ENCODE measurements around the gene LTF. TPM values are rescaled to one million over a fixed set of nuclear protein-coding genes. Genes with fewer than 3 reads are reported as not detected.

The LTF gene
- total RNA-seq, 1 donor from 2014 or later: 3.7 TPM

DNA sequence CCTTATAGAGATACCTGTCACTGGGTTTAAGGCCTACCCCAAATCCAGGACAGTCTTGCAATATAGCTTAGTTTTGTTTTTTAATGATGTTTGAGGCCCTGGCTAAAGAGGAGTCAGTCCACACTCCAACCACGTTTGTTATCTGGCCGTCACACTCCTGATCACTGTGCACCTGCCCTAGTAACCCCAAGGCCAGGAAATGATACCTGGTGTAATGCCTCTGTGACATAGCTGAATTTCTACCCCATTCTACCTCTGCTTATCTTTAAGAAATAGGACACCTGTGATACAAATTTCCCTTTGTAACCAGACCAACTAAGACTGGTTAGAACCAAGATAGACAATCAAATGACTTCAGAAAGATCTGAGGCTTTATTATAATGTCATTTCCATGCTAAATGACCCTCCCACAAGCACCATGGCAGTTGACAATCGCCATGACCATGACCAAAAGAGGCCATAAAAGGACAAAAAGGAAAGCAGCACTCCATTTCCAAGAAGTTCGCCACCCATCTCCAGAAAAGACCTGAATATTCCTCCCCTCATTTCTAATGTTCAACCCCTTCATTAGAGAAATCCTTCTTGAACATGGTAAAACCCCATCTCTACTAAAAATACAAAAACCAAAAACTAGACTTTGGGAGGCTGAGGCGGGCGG is 28.3 kb upstream of the LTF start:
- intact Hi-C loops (cut with micrococcal nuclease): loop anchor here (10.0 kb wide), 1 partner anchor 52 kb away; no protein-coding TSS in a partner anchor
- DNase-seq (no peak), ATAC-seq (no peak)

DNA sequence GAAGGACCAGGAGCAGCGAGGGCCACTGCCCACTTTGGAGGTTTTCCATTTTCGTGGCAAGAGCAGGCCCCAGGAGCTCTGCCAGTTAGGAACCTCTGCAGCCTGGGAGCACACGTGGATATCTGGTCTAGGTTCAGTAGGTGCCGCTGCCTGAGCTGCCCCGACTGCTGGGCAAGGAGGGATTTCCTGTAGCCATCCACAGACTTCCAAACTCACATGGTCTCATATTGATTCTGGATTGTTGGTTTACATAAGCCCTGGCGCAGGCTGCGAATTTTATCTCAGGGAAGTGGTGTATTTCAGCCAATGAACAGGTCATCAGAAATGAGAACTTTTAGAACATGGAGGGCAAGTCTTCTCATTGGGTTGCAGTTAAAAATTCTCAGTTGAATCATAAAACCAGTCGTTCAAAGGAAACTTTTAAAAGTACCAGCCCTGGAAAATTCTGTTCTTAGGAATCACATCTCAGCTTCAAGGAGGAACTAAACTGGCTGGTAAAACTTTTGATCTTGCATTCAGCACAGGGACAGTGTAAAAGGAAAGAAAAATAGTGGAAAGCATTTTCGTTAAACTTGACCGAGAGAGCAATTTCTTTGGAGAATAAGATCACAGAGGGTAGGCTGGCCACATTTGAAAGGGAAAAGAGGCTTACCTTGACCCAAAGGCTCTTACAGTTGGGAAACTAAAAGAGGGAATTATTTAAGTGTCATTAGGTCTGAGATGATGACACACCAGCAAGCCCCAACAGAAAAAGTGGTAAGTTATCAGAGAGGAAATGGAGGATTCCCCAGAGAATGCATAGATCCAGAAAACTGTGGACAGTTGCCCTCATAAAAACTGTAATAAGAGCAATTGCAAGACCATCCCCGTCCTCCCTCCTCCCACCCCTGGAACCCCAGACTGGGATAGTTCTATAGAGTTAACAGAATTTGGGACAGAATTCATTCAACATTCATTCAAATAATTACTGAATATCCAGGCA is 26.7 kb upstream of the LTF start:
- no peak for DNase-seq
- intact Hi-C loops (cut with micrococcal nuclease): loop anchor here (10.0 kb wide), 1 partner anchor 53 kb away; no protein-coding TSS in a partner anchor
- ATAC-seq: peak; percentile 61

DNA sequence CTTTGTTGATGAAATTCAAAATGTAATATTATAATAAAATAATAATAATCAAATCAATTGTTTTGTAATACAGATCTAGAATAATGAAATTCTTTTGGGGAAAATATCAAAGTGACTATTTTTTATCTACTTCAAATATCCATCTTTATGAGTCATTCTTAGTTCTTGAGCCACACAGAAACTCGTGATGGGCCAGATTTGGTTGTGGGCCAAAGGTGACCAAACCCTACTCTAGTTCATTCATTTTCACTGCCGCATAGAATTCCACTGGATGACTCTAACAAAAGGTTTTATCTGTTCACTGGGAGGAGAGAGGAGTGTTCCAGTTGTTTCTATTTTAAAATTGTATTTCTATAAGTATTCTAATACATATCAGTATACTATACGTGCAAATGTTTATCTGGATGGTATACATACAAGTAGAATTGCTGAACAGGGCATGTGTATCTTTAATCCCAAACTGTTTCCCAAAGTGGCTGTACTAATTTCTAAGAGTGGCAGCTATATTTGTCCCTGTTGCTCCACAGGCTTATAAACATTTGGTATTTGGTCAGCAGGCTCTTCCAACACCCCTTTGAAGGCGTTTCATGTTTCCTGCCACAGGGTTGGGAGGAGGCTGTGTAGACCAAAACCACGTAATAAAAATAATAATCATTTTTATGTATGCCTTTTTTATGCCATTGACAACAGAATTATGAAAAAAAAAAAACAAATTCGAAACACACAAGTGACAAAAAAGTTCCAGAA is 25.8 kb upstream of the LTF start:
- no peak for DNase-seq
- ATAC-seq: peak; percentile 54
- intact Hi-C loops (cut with micrococcal nuclease): loop anchor here (10.0 kb wide), 1 partner anchor 54 kb away; no protein-coding TSS in a partner anchor

DNA sequence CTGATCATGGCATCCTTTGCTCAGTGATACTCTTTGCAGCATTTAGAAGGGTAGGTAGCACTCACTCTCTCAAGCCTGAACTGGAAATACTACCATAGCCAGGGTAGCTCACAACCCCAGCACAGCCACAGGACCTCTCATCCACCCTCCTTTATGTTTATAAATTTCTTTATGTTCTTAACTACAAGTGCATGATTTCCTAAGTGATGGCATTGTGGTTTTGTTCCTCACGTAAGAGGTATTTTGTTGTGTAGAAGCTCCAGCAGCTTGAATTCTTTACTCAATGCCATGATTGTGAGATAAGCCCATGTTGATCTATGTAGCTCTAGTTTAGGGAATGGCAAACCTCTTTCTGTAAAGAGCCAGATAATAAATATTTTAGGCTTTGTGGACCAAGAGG is 25.2 kb upstream of the LTF start:
- no peak for ATAC-seq
- intact Hi-C loops (cut with micrococcal nuclease): loop anchor here (10.0 kb wide), 2 partner anchors 55 to 135 kb away; no protein-coding TSS in a partner anchor
- DNase-seq: no peak

DNA sequence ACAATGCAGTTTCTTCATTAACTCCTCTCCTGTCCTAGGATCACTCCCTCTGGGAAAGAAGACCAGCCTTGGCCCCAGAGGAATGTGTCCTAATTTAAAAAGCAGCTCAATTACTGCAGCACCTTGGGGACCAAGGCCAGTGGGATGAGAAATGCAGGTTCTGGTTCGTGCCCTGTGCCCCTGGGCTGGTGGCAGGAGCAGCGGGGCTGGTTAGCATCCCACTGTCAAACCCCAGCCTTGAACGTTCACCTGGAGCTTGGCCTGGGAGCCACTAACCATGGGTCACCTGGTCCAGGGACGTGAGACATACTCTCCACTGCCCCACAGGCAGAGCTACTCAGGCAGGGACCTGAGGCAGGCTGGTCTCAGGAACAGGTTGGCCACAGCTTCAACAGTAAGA is 24.7 kb upstream of the LTF start:
- no peak for DNase-seq
- intact Hi-C loops (cut with micrococcal nuclease): loop anchor here (10.0 kb wide), 1 partner anchor 135 kb away; no protein-coding TSS in a partner anchor
- no peak for ATAC-seq

DNA sequence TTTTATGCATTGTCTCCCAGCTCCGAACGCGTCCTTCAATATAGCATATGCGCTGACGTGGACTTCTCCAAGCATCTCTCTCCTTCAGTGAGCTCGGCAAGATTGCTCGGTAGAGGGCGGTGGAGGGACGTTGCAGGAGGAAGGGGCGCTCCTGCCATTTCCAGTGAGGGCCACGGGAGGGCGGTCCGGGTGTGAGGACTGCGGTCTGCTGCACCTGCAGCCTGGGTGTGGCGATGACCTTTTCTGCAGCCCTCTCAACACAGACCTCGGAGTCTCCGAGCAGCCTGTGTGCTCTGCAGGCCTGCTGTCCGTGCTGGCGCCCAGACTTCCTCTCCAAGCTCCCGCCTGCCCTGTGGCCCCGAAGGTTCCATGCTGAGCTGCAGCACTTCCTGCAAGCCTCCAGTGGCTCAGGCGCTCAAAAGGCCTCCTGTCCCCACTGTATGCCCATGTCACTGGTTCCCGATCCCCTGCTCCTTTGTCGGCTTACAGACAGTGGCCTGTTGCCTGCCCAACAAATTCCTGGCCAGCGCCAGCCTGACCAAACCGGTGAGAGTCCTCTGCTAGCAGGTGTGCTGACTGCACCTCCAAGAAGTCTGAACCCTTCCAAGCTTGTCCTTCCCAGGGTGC is 24.1 kb upstream of the LTF start:
- peak; percentile 93 for DNase-seq
- intact Hi-C loops (cut with micrococcal nuclease): loop anchor here (10.0 kb wide), 1 partner anchor 136 kb away; no protein-coding TSS in a partner anchor
- ATAC-seq: peak; percentile 89

DNA sequence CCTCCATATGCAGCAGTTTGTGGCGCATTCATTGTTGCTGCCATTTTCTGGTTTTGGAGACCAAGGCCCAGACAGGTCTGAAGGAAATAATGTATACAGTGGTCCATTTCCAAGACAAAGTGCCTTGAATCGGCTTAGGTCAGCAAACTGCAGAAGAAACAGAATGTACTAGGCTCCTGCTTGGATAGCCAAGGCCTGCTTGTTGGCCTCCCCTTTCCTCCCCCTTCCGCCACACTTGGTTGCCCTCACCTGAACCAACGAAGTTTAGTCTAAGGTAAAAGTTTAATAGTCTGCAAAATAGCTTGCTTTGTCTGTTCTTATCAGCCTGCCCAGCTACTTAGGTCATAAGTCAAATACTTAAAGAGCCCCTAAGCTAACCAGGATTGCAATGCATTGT is 21.1 kb upstream of the LTF start:
- ATAC-seq: no peak
- intact Hi-C loops (cut with micrococcal nuclease): loop anchor here (10.0 kb wide), 1 partner anchor 139 kb away; no protein-coding TSS in a partner anchor

DNA sequence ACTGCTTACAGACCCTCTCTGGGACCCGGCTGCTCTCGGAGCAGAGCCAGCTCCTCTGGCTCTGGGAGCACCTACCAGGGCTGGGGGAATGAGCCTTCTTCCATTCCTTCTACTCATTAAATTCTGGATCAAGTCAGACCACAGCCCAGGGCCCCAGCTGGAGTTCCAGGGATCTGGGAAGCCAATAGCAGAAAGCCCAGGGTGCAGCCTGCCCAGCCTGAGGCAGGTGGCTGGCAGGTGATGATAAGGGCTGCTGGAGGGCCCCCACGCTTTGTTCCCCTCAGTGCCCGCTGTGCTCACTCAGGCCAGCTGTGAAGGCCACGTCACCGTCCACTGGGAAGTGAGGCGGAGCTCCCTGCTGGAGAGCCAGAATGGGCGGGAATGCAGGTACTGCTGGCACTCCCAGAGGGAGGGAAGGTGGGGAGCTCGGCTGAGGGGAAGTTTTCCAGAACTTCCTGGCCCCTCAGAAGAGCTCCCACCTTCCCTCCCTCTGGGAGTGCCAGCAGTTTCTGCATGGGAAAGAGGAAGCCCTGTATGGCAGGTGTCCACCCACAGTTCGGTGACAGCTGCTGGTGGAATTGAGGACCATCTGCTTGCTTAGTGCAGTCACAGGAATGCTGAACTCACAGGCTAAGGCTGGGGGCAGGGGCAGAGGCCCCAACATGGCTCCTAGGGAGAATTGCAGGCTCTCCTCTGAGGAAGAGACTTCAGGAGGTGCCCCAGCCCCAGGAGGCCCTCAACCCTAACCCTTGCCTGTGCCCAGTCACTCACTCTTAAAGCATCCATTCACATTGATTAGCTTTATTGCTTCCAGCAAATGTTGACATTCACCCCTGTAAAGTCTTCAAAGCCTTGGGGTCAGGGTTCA is 20.4 kb upstream of the LTF start:
- intact Hi-C loops (cut with micrococcal nuclease): loop anchor here (10.0 kb wide), 1 partner anchor 140 kb away; no protein-coding TSS in a partner anchor
- ATAC-seq (no peak), DNase-seq (no peak)

More for the DNA sequence above, 21.1 kb upstream of the LTF start:
- DNase-seq: no peak

DNA sequence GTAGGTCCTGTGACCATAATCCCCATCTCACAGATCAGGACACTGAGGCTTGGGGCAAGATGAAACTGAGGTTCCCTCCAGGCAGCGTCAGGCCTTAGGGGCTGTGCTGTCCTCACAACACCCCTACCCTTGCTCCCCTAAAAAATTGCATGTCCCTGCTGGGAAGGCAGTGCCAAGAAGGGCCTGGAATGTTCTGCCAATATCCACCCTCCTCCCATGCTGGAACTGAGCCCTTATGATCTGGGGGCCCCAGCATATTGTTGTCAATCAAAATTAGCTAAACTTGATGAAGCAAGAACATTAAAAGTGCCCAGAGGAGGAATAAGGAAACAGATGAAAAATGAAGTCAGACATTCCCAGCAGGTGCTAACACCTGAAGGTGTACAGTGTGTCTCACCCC is 19.7 kb upstream of the LTF start:
- intact Hi-C loops (cut with micrococcal nuclease): loop anchor here (10.0 kb wide), 1 partner anchor 140 kb away; no protein-coding TSS in a partner anchor
- ATAC-seq (no peak), DNase-seq (no peak)

DNA sequence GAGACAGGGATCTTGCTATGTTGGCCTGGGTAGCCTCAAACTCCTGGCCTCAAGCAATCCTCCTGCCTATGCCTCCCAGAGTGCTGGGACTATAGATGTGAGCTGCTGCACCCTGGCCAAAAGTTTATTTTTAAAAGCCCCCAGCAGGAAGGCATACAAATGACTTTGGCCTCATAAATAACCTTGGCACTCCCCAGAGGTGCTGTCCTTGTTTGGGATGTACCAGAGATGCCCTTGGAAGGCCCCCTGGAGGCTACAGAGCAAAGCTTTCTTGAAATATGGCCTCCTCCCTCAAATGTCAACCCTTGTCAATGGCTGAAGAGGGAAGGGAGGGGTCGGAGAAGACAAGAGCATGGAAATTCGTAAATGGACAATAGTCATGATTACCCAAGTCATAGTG is 19.1 kb upstream of the LTF start:
- DNase-seq (no peak), ATAC-seq (peak; percentile 68)
- intact Hi-C loops (cut with micrococcal nuclease): loop anchor here (10.0 kb wide), 1 partner anchor 141 kb away; no protein-coding TSS in a partner anchor

DNA sequence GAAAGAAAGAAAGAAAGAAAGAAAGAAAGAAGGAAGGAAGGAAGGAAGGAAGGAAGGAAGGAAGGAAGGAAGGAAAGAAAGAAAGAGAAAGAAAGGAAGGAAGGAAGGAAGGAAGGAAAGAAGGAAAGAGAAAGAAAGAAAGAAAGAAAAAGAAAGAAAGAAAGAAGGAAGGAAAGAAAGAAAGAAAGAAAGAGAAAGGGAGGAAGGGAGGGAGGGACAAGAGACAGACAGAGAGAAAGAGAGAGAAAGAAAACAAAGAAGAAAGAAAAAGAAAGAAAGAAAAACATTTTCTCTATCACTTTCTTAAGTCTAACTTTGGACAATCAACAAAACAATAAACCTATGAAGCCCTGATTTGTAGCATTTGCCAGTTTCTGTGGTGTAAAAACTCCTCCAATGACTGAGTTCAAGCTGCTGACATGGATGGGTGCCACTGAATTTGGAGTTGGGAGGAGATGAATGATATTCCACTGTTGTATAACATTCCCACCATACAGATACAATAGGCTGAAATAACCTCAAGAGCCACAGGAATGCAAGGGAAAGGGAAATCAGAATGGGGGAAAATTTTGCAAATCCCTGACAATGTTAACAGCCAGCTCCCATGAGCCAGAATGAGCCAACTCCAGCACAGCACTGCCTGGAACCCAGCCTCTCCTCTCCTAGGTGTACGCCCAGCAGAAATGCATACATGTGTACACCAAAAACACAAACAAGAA is 18.1 kb upstream of the LTF start:
- intact Hi-C loops (cut with micrococcal nuclease): loop anchor here (10.0 kb wide), 1 partner anchor 142 kb away; no protein-coding TSS in a partner anchor
- DNase-seq (no peak), ATAC-seq (no peak)

DNA sequence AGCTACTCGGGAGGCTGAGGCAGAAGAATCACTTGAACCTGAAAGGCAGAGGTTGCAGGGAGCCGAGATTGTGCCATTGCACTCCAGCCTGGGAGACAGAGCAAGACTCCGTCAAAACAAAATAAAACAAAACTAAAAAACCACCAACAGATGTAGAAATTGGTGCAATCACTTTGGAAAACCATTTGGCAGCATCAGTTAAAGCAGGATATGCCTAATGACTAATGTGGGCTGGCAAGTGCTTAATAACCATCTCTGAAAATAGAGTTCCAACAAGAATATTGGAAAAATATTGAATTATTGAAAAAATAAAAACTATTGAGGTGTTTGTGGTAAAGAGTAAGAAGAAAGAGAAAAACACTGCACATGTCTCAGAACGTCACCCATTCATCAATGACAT is 16.9 kb upstream of the LTF start:
- no peak for ATAC-seq
- intact Hi-C loops (cut with micrococcal nuclease): loop anchor here (10.0 kb wide), 1 partner anchor 143 kb away; no protein-coding TSS in a partner anchor

DNA sequence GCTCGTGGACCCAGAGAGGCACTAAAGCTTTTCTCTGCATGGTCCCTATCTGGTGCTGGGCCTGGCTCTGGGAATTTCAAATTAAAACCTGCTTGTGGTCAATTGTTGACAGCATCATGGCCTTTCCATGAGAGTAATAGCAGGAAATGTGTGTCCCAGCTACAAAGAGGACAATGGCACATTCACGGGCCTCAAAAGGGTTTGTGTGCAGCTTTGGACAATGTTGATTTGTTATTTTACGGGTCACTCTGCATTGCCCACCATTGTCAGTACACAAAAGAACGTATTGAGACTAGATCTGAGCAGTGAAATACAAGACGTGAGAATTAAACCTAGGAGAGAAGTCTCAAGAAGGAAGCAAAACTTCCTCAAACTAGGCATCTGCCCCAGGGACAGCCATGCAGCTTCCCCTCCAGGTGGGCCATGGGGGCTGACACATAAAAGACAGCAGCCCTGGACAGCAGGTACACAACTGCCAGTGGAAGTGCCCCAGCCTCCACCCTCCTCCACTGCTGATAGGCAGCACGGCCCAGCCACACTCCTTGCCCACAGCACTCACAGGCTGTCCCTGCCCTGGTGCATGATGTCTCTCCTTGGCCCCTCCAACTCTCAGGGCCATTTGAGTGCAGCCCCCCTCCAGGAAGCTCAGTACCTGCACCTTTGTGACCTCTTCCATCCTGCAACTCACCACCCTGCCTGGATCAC is 15.9 kb upstream of the LTF start:
- intact Hi-C loops (cut with micrococcal nuclease): loop anchor here (10.0 kb wide), 1 partner anchor 144 kb away; no protein-coding TSS in a partner anchor
- ATAC-seq: no peak
- no peak for DNase-seq

More for the DNA sequence above, 16.9 kb upstream of the LTF start:
- no peak for DNase-seq

DNA sequence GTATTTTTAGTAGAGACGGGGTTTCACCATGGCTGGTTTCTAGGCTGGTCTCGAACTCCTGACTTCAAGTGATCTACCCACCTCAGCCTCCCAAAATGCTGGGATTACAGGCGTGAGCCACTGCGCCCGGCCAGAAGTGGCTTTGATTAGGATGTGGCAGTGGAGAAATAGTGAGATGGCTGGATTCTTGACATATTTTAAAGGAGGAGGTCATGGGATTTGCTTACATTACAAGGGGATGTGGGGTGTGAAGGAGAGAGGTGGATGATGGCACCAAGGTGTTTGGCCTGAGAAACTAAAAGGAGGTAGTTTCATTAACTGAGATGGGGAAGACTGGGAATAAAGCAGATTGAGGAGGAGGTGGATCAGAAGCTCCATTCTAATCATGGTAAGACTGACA is 15.0 kb upstream of the LTF start:
- no peak for DNase-seq
- no peak for ATAC-seq
- intact Hi-C loops (cut with micrococcal nuclease): loop anchor here (10.0 kb wide), 1 partner anchor 145 kb away; no protein-coding TSS in a partner anchor

DNA sequence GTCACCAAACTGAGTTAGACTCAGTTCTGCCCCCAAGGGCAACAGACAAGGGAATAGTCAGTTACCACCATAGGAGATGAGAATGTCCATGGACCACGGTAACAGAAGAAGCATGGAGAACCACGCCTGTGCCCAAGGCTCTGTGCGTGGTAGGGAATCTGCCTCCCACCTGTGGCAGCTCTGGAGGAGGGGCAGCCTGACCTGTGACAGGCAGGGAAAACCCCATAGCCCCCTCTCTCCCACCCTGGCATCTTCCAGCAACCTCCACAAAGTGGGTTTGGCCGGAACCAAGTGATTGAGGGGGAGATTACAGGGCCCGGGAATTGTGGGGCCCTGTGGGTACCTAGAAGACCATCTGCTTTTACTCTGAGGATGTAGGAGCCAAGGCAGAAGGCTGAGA is 14.3 kb upstream of the LTF start:
- ATAC-seq (no peak), DNase-seq (no peak)
- intact Hi-C loops (cut with micrococcal nuclease): no loop called here

DNA sequence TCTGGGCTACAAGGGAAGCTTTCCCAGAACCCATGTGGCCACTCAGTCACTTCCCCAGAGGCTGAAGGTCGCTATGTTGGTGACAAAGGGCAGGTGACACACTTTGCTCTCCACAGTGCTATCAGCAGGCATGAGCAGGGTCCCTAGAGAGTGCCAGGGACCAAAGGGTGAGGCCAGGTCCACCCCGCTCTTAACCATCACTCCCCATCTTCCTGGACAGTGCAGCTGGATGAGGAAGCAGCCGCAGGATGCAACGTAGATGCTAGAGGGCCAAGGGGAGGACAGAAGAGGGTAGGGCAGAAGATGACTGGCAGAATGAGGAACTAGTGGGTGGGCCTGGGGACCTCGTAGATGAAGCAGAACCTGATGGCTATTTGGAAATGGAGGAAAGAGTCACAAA is 13.6 kb upstream of the LTF start:
- ATAC-seq (no peak), DNase-seq (no peak)
- intact Hi-C loops (cut with micrococcal nuclease): no loop called here
